Fibroblast of mammary gland (primary cell): ENCODE results near the gene LARP4B.
A peak's percentile ranks its signal among the peaks of the same experiment; 100 is the strongest.

Source experiments
- DNase-seq: peaks from one replicate; pipeline ENCODE4 v3.0.0-alpha.2; 2010; ENCODE audit warnings: low read depth
- H3K4me3 ChIP-seq: 2 replicates; pipeline ENCODE4 v1.5.1; 2011; ENCODE audit warnings: low read depth, mild to moderate bottlenecking, low read length, moderate library complexity; ENCODE audit not compliant: control insufficient read depth
- CTCF ChIP-seq: conservative IDR thresholded peaks from 2 replicates; pipeline ENCODE4 v1.5.1; 2011; ENCODE audit warnings: low read depth, low read length, inconsistent platforms; ENCODE audit not compliant: control insufficient read depth, insufficient read depth

Gene LARP4B

GRCh38 chr10:931326-932318, at the start of gene LARP4B:
Gene LARP4B, minus strand, starts transcription at chr10:931705. Its CDS starts 45,984 bp downstream, at chr10:885721.
- no peak for TF ChIP-seq CTCF
- peak; percentile 95 for DNase-seq
- H3K4me3 ChIP-seq, result peak within 1 kb of the TSS; percentile 83

GRCh38 chr10:980468-981093, 49.1 kb upstream of the LARP4B start:
- DNase-seq, result no peak
- H3K4me3 ChIP-seq, result no peak overlapping the region
- TF ChIP-seq CTCF, result no peak

- no peak for TF ChIP-seq CTCF
- H3K4me3 ChIP-seq, result no peak overlapping the region
- peak; percentile 10 for DNase-seq
Observed at GRCh38 chr10:978826-979421, 47.4 kb upstream of the LARP4B start.

GRCh38 chr10:976316-976715, 44.8 kb upstream of the LARP4B start:
- TF ChIP-seq CTCF, result no peak
- no peak for DNase-seq
- H3K4me3 ChIP-seq, result no peak overlapping the region

GRCh38 chr10:974785-975074, 43.2 kb upstream of the LARP4B start:
- no peak for DNase-seq
- no peak overlapping the region for H3K4me3 ChIP-seq
- no peak for TF ChIP-seq CTCF

GRCh38 chr10:974038-974784, 42.7 kb upstream of the LARP4B start:
- H3K4me3 ChIP-seq, result no peak overlapping the region
- peak; percentile 17 for DNase-seq
- no peak for TF ChIP-seq CTCF
